PC-3 (cell line): ENCODE results near the gene JMJD4. TPM values are rescaled to one million over a fixed set of nuclear protein-coding genes. Genes with fewer than 3 reads are reported as not detected.
A peak's percentile ranks its signal among the peaks of the same experiment; 100 is the strongest.

Experiments
- ATAC-seq: fragments of 200-7000 bp; cut with Tn5 transposase; 2 replicates; pipeline ENCODE4 v1.9.1; 2020; ENCODE audit warnings: mild to moderate bottlenecking, moderate library complexity
- BruUV-seq: library from RNA; stranded (reverse); fragments of 400-500 nt; replicated peaks from 2 replicates; lab custom pipeline; 2021; lab: Mats Ljungman, UMichigan
- CTCF ChIA-PET: fragments of 300-600 bp; sonication (Branson Sonifier 250); formaldehyde crosslinking; loops from one replicate; lab custom pipeline; 2022; ENCODE audit warnings: antibody characterized with exemption; lab: Charles Lee
- POLR2A ChIA-PET: fragments of 300-600 bp; sonication (Branson Sonifier 250); formaldehyde crosslinking; loops from one replicate; lab custom pipeline; 2022; ENCODE audit warnings: antibody characterized with exemption; ENCODE audit not compliant: unreplicated experiment; lab: Charles Lee
- DNase-seq: peaks from one replicate; pipeline ENCODE4 v3.0.0-alpha.2; 2015
- H2AFZ ChIP-seq: fragments of 300-600 bp; sonication (generic); 2 replicates; pipeline ENCODE4 v1.6.0; 2016; ENCODE audit warnings: antibody characterized with exemption, low read length
- H3F3A ChIP-seq: fragments of 300-600 bp; sonication (generic); one replicate; pipeline ENCODE4 v1.6.0; 2017; ENCODE audit warnings: antibody characterized with exemption, low read length, control low read depth, mild to moderate bottlenecking; ENCODE audit not compliant: unreplicated experiment
- H3K27ac ChIP-seq: fragments of 300-600 bp; sonication (generic); 2 replicates; pipeline ENCODE4 v1.5.1; 2016; ENCODE audit warnings: mild to moderate bottlenecking, low read length
- H3K27me3 ChIP-seq: fragments of 300-600 bp; sonication (generic); 2 replicates; pipeline ENCODE4 v1.6.1; 2016; ENCODE audit warnings: low read length, mixed read lengths
- H3K36me3 ChIP-seq: fragments of 300-600 bp; sonication (generic); 2 replicates; pipeline ENCODE4 v1.6.1; 2016; ENCODE audit warnings: low read depth, mixed run types, low read length, mixed read lengths
- H3K4me1 ChIP-seq: fragments of 300-600 bp; sonication (generic); 2 replicates; pipeline ENCODE4 v1.5.1; 2016; ENCODE audit warnings: low read length; ENCODE audit not compliant: insufficient read depth
- H3K4me2 ChIP-seq: fragments of 300-600 bp; sonication (generic); 2 replicates; pipeline ENCODE4 v1.6.0; 2016; ENCODE audit warnings: low read length
- H3K4me3 ChIP-seq: fragments of 300-600 bp; sonication (generic); 2 replicates; pipeline ENCODE4 v1.5.1; 2016; ENCODE audit warnings: mild to moderate bottlenecking, low read length, mixed read lengths
- H3K79me2 ChIP-seq: fragments of 300-600 bp; sonication (generic); 2 replicates; pipeline ENCODE4 v1.6.1; 2017; ENCODE audit warnings: low read length, mixed read lengths
- H3K9ac ChIP-seq: fragments of 300-600 bp; sonication (generic); 2 replicates; pipeline ENCODE4 v1.6.0; 2016; ENCODE audit warnings: mild to moderate bottlenecking, low read length
- H3K9me2 ChIP-seq: fragments of 300-600 bp; sonication (generic); replicated peaks from 2 replicates; pipeline ENCODE4 v1.6.1; 2016; ENCODE audit warnings: mixed run types, low read length, mixed read lengths
- H3K9me3 ChIP-seq: fragments of 300-600 bp; sonication (generic); 2 replicates; pipeline ENCODE4 v1.6.1; 2016; ENCODE audit warnings: low read length, mixed read lengths
- H4K20me1 ChIP-seq: fragments of 300-600 bp; sonication (generic); 2 replicates; pipeline ENCODE4 v1.6.1; 2016; ENCODE audit warnings: low read length, mixed read lengths
- CTCF ChIP-seq: fragments of 300-600 bp; sonication (generic); conservative IDR thresholded peaks from 2 replicates; pipeline ENCODE4 v1.5.1; 2017; ENCODE audit warnings: antibody characterized with exemption, low read depth, mild to moderate bottlenecking, low read length
- EZH2 ChIP-seq: fragments of 300-600 bp; sonication (generic); IDR thresholded peaks from one replicate; pipeline ENCODE4 v1.6.1; 2017; ENCODE audit warnings: antibody characterized with exemption, mild to moderate bottlenecking, low read length; ENCODE audit not compliant: unreplicated experiment
- EZH2phosphoT487 ChIP-seq: fragments of 300-600 bp; sonication (generic); IDR thresholded peaks from 2 replicates; pipeline ENCODE4 v1.6.1; 2018; ENCODE audit warnings: mild to moderate bottlenecking, antibody characterized with exemption, low read length, borderline replicate concordance
- intact Hi-C: fragments of 100-400 bp; cut with micrococcal nuclease; formaldehyde crosslinking; loops from 2 replicates; pipeline ENCODE4 v1.9.0; 2023
- total RNA-seq: library from RNA; depleted of rRNA; stranded (reverse); fragments of >200 nt; gene quantifications from 2 replicates; pipeline ENCODE4 v1.2.3, GENCODE V29; 2014

Gene JMJD4
- total RNA-seq, 1 experiment from 2014 or later: 80.5 TPM

GRCh38 chr1:227748496-227749182 is 13.5 kb upstream of the JMJD4 start:
- peaks cover 3% of the 10 kb centered on the region; the same call in 1 of the 2 replicates for H3K4me1 ChIP-seq
- POLR2A ChIA-PET: no interaction called here

GRCh38 chr1:227747948-227748495 is 12.9 kb upstream of the JMJD4 start:
- H4K20me1 ChIP-seq: peaks cover 11% of the 10 kb centered on the region; the same call in 1 of the 2 replicates
- DNase-seq (no peak), ATAC-seq (no peak)
- BruUV-seq: TSS peak; percentile 30
- H3K4me2 ChIP-seq: no peak overlapping the region
- POLR2A ChIA-PET: no interaction called here
- intact Hi-C loops: no loop called here
- H3K9ac ChIP-seq: no peak overlapping the region
- H3K9me3 ChIP-seq: no peaks in the 10 kb centered on the region
- H3K36me3 ChIP-seq: peaks cover 18% of the 10 kb centered on the region
- peaks cover 97% of the 10 kb centered on the region for H3K79me2 ChIP-seq
- no peaks in the 10 kb centered on the region for H3K9me2 ChIP-seq
- H3K4me3 ChIP-seq: no peak overlapping the region
- H3K27ac ChIP-seq: no peak overlapping the region
- H2AFZ ChIP-seq: no peak overlapping the region
- no peaks in the 10 kb centered on the region for H3F3A ChIP-seq
- CTCF ChIA-PET: no interaction called here
- no peaks in the 10 kb centered on the region for H3K27me3 ChIP-seq
- TF ChIP-seq CTCF: no peak
- TF ChIP-seq EZH2: no peak
- TF ChIP-seq EZH2phosphoT487: no peak
- no peaks in the 10 kb centered on the region for H3K4me1 ChIP-seq

More at GRCh38 chr1:227748496-227749182, 13.5 kb upstream of the JMJD4 start:
- Histone ChIP-seq H3K4me3 (no peak overlapping the region), H3K9me2 (no peaks in the 10 kb centered on the region), H3K27me3 (no peaks in the 10 kb centered on the region), H3K4me2 (no peak overlapping the region), H3K9me3 (no peaks in the 10 kb centered on the region), H3F3A (no peaks in the 10 kb centered on the region), H4K20me1 (peaks cover 11% of the 10 kb centered on the region; the same call in 1 of the 2 replicates), H3K9ac (no peak overlapping the region), H3K27ac (no peak overlapping the region), H2AFZ (no peak overlapping the region), H3K79me2 (peaks cover 97% of the 10 kb centered on the region), H3K36me3 (peaks cover 24% of the 10 kb centered on the region)
- intact Hi-C loops: no loop called here
- no peak for DNase-seq
- no peak for TF ChIP-seq EZH2
- TF ChIP-seq CTCF: no peak
- TF ChIP-seq EZH2phosphoT487: no peak
- CTCF ChIA-PET: no interaction called here
- 0 out of 2 replicates have a peak, but pooled peaks have one; percentile 22 for ATAC-seq
- no TSS peak for BruUV-seq

- Histone ChIP-seq H3K27ac (no peak overlapping the region), H3K36me3 (peaks cover 15% of the 10 kb centered on the region), H3K9me3 (no peaks in the 10 kb centered on the region), H2AFZ (no peak overlapping the region), H3K4me2 (no peak overlapping the region), H3K79me2 (peaks cover 97% of the 10 kb centered on the region), H4K20me1 (peaks cover 11% of the 10 kb centered on the region; the same call in 1 of the 2 replicates), H3K9ac (no peak overlapping the region), H3K27me3 (no peaks in the 10 kb centered on the region), H3K9me2 (no peaks in the 10 kb centered on the region), H3K4me1 (no peaks in the 10 kb centered on the region), H3F3A (no peaks in the 10 kb centered on the region), H3K4me3 (no peak overlapping the region)
- DNase-seq (no peak), ATAC-seq (no peak)
- BruUV-seq: no TSS peak
- intact Hi-C loops: no loop called here
- ChIA-PET POLR2A (no interaction called here), CTCF (no interaction called here)
- TF ChIP-seq EZH2 (no peak), EZH2phosphoT487 (no peak)
These were observed 12.3 kb upstream of the JMJD4 start for GRCh38 chr1:227747382-227747781.
